ENCODE measurements around the gene NTF4.
"Not testable (repeated sequence)": the region's sequence is repeated elsewhere in the genome, so short reads cannot be mapped to it uniquely, and the experiment has no call there.

Gene NTF4

DNA sequence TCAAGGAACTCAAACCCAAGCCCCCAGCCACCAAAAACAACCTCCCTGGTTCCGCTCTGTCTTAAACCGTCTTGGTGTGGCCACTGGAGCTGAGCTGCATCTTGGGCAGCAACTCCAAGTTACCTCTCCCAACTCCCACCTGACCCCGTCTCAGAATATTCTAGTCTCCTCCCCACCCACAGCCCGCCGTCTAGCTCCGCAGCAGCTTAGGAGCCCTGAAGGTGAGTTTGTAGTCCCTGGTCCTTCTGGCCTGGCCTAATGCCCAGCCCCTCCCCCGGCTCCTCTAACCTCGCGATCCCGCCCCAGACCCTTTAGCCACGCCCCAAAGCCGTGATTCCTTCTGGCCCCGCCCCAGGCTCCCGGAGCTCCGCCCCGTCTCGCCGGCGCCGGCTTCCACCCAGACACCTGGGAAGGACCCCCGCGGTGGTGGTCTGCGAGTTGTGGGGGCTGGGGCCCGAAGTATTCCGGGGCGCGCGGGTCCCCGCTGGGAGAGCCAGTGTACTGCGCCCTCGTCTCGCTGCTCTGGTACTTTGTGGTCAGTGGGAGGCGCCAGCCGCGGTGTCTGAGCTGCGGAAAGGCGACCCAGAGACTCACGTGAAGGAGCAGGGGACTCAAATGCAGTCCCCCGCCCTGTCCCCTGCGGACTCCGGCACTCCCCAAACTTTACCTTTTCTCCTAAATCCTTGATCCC is 45.2 kb downstream of the NTF4 start:
- DNase-seq, result no peak

DNA sequence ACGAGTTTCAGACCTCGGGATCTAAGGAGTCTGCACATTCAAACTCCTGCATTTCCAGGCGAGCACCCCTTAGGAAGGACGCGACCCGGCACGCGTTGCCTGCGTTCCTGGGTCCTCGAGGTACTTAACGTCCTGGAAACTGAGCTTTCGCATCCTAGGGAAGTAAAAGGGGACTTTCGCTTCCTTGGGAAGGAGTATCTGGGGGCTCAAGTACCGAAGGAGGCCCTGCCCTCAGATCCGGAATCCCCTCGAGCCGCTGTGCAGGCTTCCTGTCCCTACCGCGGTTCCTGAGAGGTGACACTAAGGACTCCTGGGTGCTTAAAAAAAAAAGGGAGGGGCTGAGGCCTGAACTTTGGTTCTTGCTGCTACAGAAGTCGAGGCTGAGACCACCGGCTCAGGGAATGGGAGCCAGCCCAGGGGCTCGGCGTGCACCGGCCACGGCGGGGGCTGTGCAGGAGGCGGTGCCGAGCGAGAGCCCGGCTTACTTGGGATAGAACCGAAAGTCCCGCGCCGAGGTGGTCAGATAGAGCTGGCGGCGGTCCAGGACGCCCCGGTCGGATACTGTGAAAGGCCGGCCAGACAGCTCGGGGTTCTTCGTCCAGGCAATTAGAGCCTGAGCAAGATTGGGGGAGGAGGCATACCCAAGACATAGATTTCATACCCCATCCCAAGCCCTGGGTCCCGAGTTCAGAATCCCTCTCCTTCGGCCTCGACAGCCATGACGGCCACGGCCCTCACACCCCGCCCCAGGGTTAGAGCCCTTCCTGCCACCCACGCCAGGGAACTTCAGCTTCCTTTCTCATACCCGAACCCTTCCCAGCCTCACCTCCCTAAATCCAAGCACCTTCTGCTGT is 46.0 kb downstream of the NTF4 start:
- not testable (repeated sequence) for DNase-seq

DNA sequence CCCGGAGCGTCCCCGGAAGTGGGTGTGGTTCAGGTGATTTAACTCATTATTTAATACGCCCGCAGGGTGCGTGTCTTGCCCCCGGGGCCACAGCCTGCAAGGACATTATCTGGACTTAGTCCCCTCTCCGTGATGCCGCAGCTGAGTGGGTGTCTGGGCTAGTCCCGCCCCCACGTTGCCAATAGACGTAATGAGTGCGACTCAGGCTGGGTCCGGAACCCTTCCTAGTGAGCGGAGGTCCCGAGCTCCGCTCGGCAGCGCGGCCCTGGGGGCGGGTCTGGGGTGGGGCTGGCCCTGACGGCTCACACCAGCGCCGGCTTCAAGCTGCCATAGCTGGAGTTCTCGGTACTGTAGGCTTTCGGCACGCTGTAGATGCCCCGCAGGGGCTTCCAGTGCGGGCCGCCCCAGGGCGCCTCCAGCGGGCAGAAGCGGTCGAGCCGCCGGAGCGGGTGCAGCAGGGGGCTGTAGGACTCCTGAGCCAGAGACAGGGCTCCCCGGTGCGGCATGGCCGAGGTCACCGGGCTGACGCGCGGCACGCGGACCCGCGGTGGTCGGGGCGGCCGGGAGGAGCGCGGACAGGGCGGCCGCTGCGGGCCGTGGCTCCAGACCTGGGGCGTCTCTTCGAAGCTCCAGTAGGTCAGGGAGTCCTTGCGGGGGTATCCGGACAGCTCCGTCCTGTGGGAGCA is 46.8 kb downstream of the NTF4 start:
- no peak for DNase-seq

- no peak for DNase-seq
These were observed 47.5 kb downstream of the NTF4 start, which contains the start of gene LHB for GRCh38 chr19:49017041-49017665. LHB (minus strand) TSS chr19:49017091; CDS start chr19:49017081, 10 bp downstream.

DNA sequence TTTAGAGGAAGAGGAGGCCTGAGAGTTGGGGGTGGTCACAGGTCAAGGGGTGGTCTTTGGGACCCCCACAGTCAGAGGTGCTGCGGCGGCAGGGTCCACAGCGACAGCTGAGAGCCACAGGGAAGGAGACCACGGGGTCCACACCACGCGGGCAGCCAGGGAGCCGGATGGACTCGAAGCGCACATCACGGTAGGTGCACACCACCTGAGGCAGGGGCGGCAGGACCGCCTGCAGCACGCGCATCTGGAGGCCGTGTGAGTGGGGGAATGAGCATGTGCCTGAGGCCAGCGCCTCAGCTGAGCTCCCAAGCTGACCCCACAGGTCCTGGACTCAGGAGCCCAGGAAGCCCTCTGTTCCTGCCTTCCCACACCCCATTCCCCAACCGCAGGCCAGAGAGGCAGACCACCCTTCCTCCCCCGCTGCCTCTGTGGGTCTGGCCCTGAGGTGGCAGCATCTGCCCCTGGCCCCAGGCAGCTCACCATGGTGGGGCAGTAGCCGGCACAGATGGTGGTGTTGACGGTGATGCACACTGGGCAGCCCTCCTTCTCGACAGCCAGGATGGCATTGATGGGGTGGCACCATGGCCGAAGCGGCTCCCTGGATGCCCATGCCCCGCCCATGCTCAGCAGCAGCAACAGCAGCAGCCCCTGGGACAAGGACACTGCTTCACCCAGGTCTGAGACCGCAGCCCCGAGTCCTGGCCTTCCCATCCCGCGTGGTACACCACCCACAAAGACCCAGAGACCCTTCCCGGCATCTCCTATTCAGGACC is 48.4 kb downstream of the NTF4 start:
- DNase-seq, result no peak

DNA sequence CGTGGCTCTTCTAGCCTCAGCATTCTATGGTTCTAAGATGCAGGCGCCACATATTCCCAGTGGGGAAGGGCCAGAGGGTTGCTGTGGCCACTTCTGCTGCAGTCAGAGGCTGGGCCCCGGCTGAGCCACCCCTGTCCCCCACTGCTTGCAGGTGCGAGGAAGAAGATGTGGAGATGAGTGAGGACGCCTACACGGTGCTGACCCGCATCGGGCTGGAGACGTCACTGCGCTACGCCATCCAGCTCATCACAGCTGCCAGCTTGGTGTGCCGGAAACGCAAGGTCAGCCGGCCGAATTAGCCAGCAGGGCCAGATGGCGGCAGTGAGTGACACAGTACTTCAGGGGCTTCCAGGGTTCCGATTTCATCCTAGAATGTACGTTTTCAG is 49.8 kb downstream of the NTF4 start:
- DNase-seq, result no peak

DNA sequence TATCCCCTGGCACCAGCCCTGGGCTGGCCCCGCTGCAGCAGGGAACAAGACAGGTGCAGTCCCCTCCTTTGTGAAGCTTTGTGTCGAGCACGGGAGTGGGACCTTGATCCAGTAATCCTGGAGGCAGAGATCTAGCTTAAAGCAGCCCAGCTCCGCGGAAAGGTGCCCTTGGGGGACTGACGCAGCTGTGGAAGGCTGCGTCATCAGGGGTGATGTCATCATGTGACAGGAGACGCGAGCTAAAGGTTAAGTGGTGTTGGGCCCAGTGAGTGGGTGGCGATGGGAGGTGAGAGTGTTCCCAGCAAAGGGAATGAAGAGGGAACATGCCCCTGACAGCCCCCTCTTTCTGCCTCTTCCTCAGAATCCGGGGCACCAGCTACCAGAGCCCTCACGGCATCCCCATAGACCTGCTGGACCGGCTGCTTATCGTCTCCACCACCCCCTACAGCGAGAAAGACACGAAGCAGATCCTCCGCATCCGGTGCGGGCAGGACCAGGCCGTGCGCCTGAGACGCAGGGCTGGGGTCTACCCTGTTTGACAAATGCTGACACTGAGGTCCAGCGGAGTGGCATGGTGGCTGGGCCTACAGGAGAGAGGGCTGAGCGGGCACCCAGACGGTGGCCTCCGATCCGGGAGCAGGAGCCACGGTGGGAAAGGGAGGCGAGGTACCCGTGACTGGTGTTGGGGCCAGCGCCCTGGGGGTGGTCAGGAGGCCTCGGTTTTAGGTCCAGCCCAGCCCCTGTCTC is 50.3 kb downstream of the NTF4 start:
- no peak for DNase-seq

- DNase-seq, result no peak
These were observed 53.4 kb downstream of the NTF4 start for GRCh38 chr19:49011194-49011593.

Measured in NCI-H1048 (cell line).